CD14-positive monocyte (primary cell): ENCODE results near the gene CEBPB. TPM values are rescaled to one million over a fixed set of nuclear protein-coding genes. Genes with fewer than 3 reads are reported as not detected.

Experiments used
- DNase-seq, 3 donors: peaks; one replicate each; pipeline ENCODE4 v3.0.0-alpha.2; 2011 to 2022
- H2AFZ ChIP-seq: 2 replicates; pipeline ENCODE4 v1.6.0; 2012; ENCODE audit warnings: mild to moderate bottlenecking, low read depth, low read length, inconsistent platforms; ENCODE audit not compliant: insufficient read depth, poor library complexity, severe bottlenecking
- H3K27ac ChIP-seq, 2 donors: 1 replicate in 1 of 2; 2 replicates in 1 of 2; pipeline ENCODE4 v1.5.1; 2012 to 2013; ENCODE audit warnings: low read length in 2 of 2, control low read depth in 1 of 2, inconsistent platforms in 1 of 2, low read depth in 1 of 2, mild to moderate bottlenecking in 1 of 2
- H3K27me3 ChIP-seq, 2 donors: one replicate each; pipeline versions ENCODE4 v1.6.0 to v1.6.1; 2011 to 2013; ENCODE audit warnings: low read length in 2 of 2; ENCODE audit not compliant: control insufficient read depth in 2 of 2, insufficient read depth in 2 of 2
- H3K36me3 ChIP-seq, 2 donors: replicated peaks in 1 of 2; 1 replicate in 1 of 2; 2 replicates in 1 of 2; pipeline versions ENCODE4 v1.5.1 to v1.6.1; 2012 to 2013; ENCODE audit warnings: low read length in 2 of 2, control low read depth in 1 of 2, inconsistent platforms in 1 of 2, mild to moderate bottlenecking in 1 of 2; ENCODE audit not compliant: insufficient read depth in 2 of 2, control insufficient read depth in 1 of 2
- H3K4me1 ChIP-seq, 2 donors: 1 replicate in 1 of 2; 2 replicates in 1 of 2; pipeline versions ENCODE4 v1.5.1 to v1.6.1; 2012 to 2013; ENCODE audit warnings: low read length in 2 of 2, control low read depth in 1 of 2, inconsistent platforms in 1 of 2, mild to moderate bottlenecking in 1 of 2, moderate library complexity in 1 of 2; ENCODE audit not compliant: insufficient read depth in 2 of 2, control insufficient read depth in 1 of 2
- H3K4me2 ChIP-seq: replicated peaks from 2 replicates; pipeline ENCODE3; 2012; ENCODE audit warnings: low read length, moderate library complexity, mild to moderate bottlenecking; ENCODE audit not compliant: poor library complexity, severe bottlenecking; ENCODE audit errors: extremely low read depth
- H3K4me3 ChIP-seq, 3 experiments: fragments of 200-600 bp in 1 of 3; sonication (generic) in 1 of 3; replicated peaks in 1 of 3; 1 replicate in 2 of 3; 2 replicates in 1 of 3; pipeline ENCODE4 v1.5.1; 2011 to 2013; ENCODE audit warnings: low read length in 3 of 3, mild to moderate bottlenecking in 3 of 3, control low read depth in 2 of 3, low read depth in 2 of 3, inconsistent platforms in 1 of 3, moderate library complexity in 1 of 3
- H3K79me2 ChIP-seq: 2 replicates; pipeline ENCODE4 v1.6.0; 2012; ENCODE audit warnings: mild to moderate bottlenecking, control low read depth, inconsistent platforms, low read length, moderate library complexity; ENCODE audit not compliant: insufficient read depth
- H3K9ac ChIP-seq: 2 replicates; pipeline ENCODE4 v1.6.0; 2017; ENCODE audit warnings: low read length, mild to moderate bottlenecking; ENCODE audit not compliant: insufficient read depth, poor library complexity, severe bottlenecking
- H3K9me3 ChIP-seq, 2 donors: replicated peaks in 1 of 2; 1 replicate in 1 of 2; 2 replicates in 1 of 2; pipeline versions ENCODE4 v1.5.1 to v1.6.1; 2012 to 2013; ENCODE audit warnings: low read length in 2 of 2, control low read depth in 1 of 2; ENCODE audit not compliant: control insufficient read depth in 1 of 2, insufficient read depth in 1 of 2
- H4K20me1 ChIP-seq: 2 replicates; pipeline ENCODE4 v1.6.0; 2012; ENCODE audit warnings: mild to moderate bottlenecking, low read length, control low read depth, moderate library complexity; ENCODE audit not compliant: insufficient read depth
- H3K27ac Mint-ChIP-seq, 7 donors: one replicate each; pipeline ENCODE4 v1.8.0; 2020; ENCODE audit warnings: mild to moderate bottlenecking in 7 of 7, mixed read lengths in 7 of 7, moderate library complexity in 6 of 7, inconsistent platforms in 2 of 7
- H3K27me3 Mint-ChIP-seq, 3 donors: one replicate each; pipeline ENCODE4 v1.8.0; 2021 to 2022; ENCODE audit warnings: low read depth in 3 of 3, mild to moderate bottlenecking in 3 of 3, mixed read lengths in 3 of 3, moderate library complexity in 3 of 3, inconsistent platforms in 1 of 3
- H3K36me3 Mint-ChIP-seq, 2 donors: one replicate each; pipeline ENCODE4 v1.8.0; 2020; ENCODE audit warnings: mixed read lengths in 2 of 2, inconsistent platforms in 1 of 2, mild to moderate bottlenecking in 1 of 2
- H3K4me1 Mint-ChIP-seq: one replicate; pipeline ENCODE4 v1.8.0; 2020; ENCODE audit warnings: mild to moderate bottlenecking, mixed read lengths
- H3K4me3 Mint-ChIP-seq, 2 donors: one replicate each; pipeline ENCODE4 v1.8.0; 2020; ENCODE audit warnings: mild to moderate bottlenecking in 2 of 2, mixed read lengths in 2 of 2, moderate library complexity in 1 of 2
- H3K9me3 Mint-ChIP-seq, 7 donors: one replicate each; pipeline ENCODE4 v1.8.0; 2020 to 2022; ENCODE audit warnings: mixed read lengths in 7 of 7, mild to moderate bottlenecking in 6 of 7, moderate library complexity in 6 of 7, inconsistent platforms in 2 of 7
- WGBS: methylation state at CpG from one replicate; pipeline ENCODE4 v1.1.5; 2013; ENCODE audit warnings: missing lambda C conversion rate; ENCODE audit not compliant: insufficient coverage; 5-methylcytosine and 5-hydroxymethylcytosine counted together
- intact Hi-C, 2 donors: fragments of 100-400 bp; cut with micrococcal nuclease; formaldehyde crosslinking; loops; one replicate each; pipeline versions ENCODE4 v1.15.0 to v1.15.1; 2023
- polyA plus RNA-seq, 3 donors: library from polyadenylated mRNA; depleted of rRNA in 1 of 3; unstranded in 2 of 3; stranded (reverse) in 1 of 3; fragments of 300-500 nt in 2 of 3; fragments of >200 nt in 1 of 3; fragmentation: Illumina TruSeq in 2 of 3; gene quantifications; 1 replicate in 2 of 3; 2 replicates in 1 of 3; pipeline ENCODE4 v1.2.3, GENCODE V29; 2012 to 2021
- TF ChIP-seq, protein P1 (sequence below): fragments of 200-600 bp; IDR thresholded peaks from one replicate; pipeline ENCODE4 v1.8.0; 2022; ENCODE audit warnings: antibody characterized with exemption, mild to moderate bottlenecking

CEBPB gene
- polyA plus RNA-seq, 3 donors, result 52.4 to 445 (median 80.8) TPM

DNA sequence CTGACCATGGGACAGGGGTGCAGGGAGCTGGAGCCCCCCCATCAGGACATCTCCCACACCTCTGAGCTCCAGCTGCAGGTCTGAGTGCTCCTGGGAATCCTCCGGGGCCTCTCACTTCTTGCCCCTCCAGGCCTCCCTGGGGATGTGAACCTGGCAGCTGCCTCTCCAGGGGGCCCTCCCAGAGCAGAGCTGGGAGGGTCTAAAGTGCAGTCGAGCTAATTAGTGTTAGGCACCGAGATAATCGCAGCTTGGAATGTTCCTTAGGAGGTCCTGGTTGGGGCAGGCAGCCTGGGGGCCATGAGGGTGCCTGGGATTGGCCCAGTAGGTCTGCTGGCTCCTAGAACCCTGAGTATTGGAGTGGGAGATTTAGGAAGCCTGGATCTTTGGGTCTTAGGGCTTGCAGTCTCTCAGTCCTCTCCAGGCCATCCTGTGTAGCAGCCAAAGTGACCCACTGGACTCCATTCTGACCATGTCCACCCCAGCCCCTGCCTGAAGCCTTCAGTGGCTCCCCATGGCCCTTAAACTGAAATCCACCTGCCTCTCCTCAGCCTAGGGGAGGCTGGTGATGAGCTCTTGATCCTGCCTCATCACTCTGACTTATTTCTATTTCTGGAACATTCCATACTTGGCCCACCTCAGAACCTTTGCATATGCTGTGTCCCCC, 26.0 kb downstream of the CEBPB start:
- H3K4me3 Mint-ChIP-seq, result no peak overlapping the region
- Histone ChIP-seq H3K9ac (no peak overlapping the region), H4K20me1 (no peaks in the 10 kb centered on the region), H3K27me3 (no peaks in the 10 kb centered on the region), H3K4me1 (peaks cover 63 to 68% of the 10 kb centered on the region in 2 donors), H3K4me2 (no peak overlapping the region), H3K4me3 (no peak overlapping the region), H3K79me2 (peaks cover 7% of the 10 kb centered on the region), H3K27ac (no peak overlapping the region), H3K9me3 (peaks cover 0 to 6% of the 10 kb centered on the region in 2 donors), H2AFZ (no peak overlapping the region), H3K36me3 (no peaks in the 10 kb centered on the region)
- WGBS, result 94% methylated on average over 3 of the region's 4 CpGs
- intact Hi-C loops, result no loop called here
- TF ChIP-seq, protein P1, sequence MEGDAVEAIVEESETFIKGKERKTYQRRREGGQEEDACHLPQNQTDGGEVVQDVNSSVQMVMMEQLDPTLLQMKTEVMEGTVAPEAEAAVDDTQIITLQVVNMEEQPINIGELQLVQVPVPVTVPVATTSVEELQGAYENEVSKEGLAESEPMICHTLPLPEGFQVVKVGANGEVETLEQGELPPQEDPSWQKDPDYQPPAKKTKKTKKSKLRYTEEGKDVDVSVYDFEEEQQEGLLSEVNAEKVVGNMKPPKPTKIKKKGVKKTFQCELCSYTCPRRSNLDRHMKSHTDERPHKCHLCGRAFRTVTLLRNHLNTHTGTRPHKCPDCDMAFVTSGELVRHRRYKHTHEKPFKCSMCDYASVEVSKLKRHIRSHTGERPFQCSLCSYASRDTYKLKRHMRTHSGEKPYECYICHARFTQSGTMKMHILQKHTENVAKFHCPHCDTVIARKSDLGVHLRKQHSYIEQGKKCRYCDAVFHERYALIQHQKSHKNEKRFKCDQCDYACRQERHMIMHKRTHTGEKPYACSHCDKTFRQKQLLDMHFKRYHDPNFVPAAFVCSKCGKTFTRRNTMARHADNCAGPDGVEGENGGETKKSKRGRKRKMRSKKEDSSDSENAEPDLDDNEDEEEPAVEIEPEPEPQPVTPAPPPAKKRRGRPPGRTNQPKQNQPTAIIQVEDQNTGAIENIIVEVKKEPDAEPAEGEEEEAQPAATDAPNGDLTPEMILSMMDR, result no peak
- peaks cover 76% of the 10 kb centered on the region for H3K4me1 Mint-ChIP-seq
- peaks cover 4 to 8% (median 6%) of the 10 kb centered on the region in 7 donors for H3K9me3 Mint-ChIP-seq
- peak overlapping the region in 3 of 7 donors; percentile 20 to 78 (median 60) for H3K27ac Mint-ChIP-seq
- peaks cover 0 to 17% (median 1%) of the 10 kb centered on the region in 3 donors for H3K27me3 Mint-ChIP-seq
- DNase-seq, result no peak
- peaks cover 4 to 6% of the 10 kb centered on the region in 2 donors for H3K36me3 Mint-ChIP-seq

DNA sequence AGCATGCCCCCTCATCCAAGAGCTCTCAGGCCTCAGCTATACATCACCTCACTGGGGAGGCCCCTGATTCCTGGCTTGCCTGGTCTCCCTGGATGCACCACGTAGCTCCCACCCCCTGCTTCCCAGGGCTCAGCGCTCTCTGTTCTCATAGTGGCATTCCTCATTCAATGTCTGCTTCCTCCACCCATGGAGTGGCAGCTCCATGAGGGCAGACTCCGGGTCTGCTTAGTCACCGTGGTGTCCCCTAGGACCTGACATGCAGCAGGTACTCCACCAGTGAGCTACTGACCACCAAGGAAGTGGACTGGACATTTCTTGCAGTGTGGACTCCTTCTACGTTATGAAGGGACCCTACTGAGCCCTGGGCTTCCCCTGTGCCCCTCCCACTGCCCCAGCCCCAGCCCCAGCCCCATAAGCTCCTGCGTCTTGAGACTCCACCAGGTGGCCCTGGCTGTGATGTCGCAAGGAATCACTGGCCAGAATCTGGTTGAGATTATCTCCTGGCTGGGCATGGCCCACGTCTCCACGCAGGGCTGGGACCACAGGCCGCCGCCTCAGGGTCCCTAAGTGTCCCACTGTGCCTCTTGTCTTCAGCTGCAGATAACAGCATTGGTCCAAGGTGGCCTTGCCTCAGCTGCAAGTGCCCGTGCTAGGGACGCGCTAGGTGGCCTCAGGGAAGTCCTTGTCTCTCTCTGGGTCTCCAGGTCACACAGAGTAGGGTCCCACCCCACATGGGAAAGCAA, 26.7 kb downstream of the CEBPB start:
- Histone ChIP-seq H3K4me1 (peaks cover 70 to 75% of the 10 kb centered on the region in 2 donors), H3K79me2 (peaks cover 7% of the 10 kb centered on the region), H3K9me3 (peaks cover 0 to 6% of the 10 kb centered on the region in 2 donors), H3K9ac (no peak overlapping the region), H4K20me1 (no peaks in the 10 kb centered on the region), H2AFZ (no peak overlapping the region), H3K36me3 (no peaks in the 10 kb centered on the region), H3K4me2 (no peak overlapping the region), H3K27ac (no peak overlapping the region), H3K27me3 (no peaks in the 10 kb centered on the region), H3K4me3 (no peak overlapping the region)
- peaks cover 4 to 6% of the 10 kb centered on the region in 2 donors for H3K36me3 Mint-ChIP-seq
- TF ChIP-seq, protein P1, result no peak
- intact Hi-C loops, result no loop called here
- peak overlapping the region in 5 of 7 donors; percentile 20 to 78 (median 33) for H3K27ac Mint-ChIP-seq
- peaks cover 79% of the 10 kb centered on the region for H3K4me1 Mint-ChIP-seq
- peaks cover 0 to 15% (median 1%) of the 10 kb centered on the region in 3 donors for H3K27me3 Mint-ChIP-seq
- H3K9me3 Mint-ChIP-seq, result peaks cover 4 to 8% (median 6%) of the 10 kb centered on the region in 7 donors
- no peak for DNase-seq
- H3K4me3 Mint-ChIP-seq, result no peak overlapping the region
- WGBS, result 92% methylated on average over 13 of the region's 14 CpGs
